ENCODE measurements around the gene SLC38A8. TPM values are rescaled to one million over a fixed set of nuclear protein-coding genes. Genes with fewer than 3 reads are reported as not detected.

The SLC38A8 gene
- total RNA-seq, 1 donor from 2014 or later, result not detected

DNA sequence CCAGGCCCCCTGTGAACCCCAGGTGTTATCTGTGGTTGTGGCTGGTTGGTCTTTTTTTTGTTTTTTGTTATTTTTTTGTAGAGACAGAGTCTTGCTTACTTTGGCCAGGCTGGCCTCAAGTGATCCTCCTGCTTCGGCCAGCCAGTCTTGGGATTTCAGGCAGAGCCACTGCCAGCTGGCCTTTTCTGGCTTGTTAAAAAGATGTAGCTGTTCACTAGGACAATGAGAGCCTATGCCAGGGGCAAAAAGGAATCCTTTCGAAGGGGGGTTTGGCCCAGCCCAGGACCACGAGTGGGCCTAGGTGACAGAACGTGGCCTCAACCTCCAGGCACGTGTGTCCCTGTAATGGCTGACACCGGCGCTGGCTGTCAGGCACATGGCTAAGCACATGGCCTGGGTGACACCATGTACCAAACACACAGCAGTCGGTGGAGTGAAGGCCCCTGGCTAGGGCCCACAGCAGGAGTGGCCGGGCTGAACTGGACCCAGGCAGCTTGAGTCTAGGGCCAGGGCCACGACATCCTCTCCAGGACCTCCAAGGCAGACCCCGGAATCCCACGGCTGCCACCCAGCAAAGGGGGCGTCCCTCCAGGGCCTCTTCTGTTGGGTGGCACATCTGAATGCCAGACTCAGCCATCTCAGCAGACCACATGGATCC lies 6.9 kb upstream of the SLC38A8 start:
- no peak for DNase-seq (ENCODE audit: low read depth in 2 of 2)

DNA sequence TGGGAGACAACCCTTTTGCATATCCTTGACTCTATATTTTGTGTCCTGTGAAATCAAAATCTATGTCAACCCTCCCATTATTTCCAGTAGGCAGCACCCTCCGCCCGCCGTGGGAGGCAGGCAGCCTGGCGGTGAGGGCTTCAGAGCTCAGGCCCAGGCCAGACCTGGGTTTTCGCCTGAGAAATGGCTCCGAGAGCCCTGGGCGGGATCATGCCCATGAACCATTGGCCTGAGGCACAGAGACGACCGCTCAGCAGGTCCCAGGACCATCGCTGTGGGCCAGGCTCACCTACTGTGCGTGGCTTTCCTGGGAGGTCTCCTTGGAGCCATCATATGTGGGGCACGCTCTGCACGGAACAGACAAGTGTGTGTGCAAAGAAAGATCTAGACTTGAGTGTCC lies 6.3 kb upstream of the SLC38A8 start:
- no peak for DNase-seq (ENCODE audit: low read depth in 2 of 2)

DNA sequence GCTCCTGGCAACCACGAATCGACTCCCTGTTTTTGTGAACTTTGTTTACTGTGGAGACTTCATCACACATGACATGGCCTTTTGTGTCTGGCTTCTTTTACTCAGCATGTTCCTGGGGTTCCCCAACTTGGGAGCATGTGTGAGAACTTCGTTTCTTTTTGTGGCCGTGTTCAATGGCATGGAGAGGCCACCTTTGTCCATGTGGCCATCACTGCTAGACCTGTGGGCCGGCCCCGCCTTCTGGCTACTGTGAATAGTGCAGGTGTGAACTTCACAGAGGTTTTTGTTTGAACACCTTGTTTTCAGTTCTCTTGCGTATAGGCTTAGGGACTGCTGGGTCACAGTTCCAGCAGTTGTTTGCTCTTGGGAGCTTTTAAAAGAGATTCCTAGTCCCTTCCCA lies 5.7 kb upstream of the SLC38A8 start:
- peak in 1 of 2 donors; percentile 5 for DNase-seq (ENCODE audit: low read depth in 2 of 2)

GRCh38 chr16:84047626-84048025 lies 5.0 kb upstream of the SLC38A8 start:
- DNase-seq (ENCODE audit: low read depth in 2 of 2), result no peak

- DNase-seq (ENCODE audit: low read depth in 2 of 2), result no peak
Observed at GRCh38 chr16:84047206-84047605, 4.6 kb upstream of the SLC38A8 start.

DNA sequence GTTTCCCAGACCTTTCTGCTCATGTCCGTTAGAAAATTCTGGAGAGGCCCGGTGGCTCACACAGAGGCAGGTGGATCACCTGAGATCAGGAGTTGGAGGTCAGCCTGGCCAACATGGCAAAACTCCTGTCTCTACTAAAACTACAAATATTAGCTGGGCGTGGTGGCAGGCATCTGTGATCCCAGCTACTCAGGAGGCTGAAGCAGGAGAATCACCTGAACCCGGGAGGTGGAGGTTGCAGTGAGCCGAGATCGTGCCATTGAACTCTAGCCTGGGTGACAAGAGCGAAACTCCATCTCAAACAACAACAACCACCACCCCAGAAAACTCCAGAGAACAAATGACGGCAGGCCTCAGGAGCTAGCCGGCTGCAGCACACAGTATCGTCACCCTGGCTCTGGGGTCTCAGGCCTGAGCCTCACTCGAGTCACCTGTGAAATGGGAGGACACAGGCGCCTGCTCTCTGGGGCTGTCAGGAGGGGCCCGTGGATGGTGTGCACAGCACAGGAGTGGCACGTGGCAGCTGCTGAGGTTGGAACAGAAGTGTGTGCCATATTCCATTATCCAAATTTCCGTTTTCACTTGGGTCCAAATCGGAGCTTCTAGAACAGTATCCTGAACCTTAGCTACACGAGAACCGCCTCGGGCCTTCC lies 3.3 kb upstream of the SLC38A8 start:
- no peak for DNase-seq (ENCODE audit: low read depth in 2 of 2)

GRCh38 chr16:84045001-84045817 lies 2.6 kb upstream of the SLC38A8 start:
- no peak for DNase-seq (ENCODE audit: low read depth in 2 of 2)

DNA sequence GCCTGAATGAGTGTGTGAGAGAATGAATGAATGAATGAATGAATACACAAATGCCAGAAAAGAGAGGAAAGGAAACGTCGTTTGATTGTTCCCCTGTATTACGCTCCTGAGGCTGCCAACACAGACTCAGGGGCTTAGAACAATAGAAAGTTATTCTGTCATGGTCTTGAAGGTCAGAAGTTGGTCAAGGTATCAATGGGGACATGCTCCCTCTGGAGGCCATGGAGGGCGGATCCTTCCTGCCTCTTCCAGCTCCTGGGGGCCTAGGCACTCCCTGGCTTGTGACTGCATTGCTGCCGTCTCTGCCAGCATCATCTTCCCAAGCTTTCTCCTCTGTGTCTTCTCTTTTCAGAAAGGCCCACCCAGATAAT lies 1.5 kb upstream of the SLC38A8 start:
- DNase-seq (ENCODE audit: low read depth in 2 of 2), result peak in 1 of 2 donors; percentile 50

- peak in 1 of 2 donors; percentile 33 for DNase-seq (ENCODE audit: low read depth in 2 of 2)
Observed at GRCh38 chr16:84043486-84044117, 1.0 kb upstream of the SLC38A8 start.

DNA sequence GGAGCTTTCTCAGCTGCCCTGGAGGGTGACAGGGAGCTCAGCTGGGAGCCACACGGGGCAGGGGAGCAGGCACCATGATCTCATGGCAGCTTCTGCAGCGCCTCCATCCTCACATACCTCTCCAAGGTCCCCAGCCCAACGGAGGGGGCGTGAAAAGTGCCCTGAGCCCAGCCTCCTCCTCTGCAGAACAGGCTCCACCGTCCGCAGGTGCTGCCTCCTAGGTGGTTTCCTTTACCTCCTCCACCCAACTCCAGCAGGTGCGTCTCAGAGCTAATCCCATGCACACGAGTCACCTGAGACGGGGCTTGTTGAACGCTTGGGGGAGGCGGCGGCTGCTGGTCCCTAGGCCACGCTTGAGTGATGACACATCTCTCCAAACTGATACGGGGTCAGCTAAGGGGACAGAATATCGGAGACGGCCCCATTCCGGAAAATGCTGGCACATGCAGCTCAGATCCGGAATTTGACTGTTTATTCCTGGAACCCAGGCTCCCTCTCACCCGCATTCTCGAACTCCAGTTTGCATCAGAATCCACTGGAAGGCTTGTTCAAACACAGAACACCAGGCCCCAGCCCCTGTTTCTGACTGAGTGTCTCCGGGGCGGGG lies 387 bp upstream of the SLC38A8 start:
- DNase-seq (ENCODE audit: low read depth in 2 of 2), result no peak

DNA sequence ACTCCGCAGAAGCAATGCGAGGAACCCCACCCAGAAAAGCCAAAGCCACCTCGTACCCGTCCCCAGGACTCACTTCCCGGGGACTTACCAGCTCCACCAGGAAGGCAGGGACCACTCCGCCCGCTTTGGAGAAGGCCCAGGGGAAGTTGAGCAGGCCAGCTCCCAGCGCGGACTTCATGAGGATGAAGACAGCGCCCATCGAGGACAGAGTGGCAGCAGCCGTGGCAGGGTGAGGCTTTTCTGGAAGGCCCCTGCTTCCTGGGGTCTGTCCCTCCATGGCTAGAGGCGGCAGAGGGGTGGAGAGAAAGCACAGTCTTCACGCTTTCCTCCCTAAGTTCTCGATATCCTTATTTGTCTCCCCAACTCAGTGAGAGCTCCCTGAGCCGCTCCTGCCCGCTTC lies 714 bp downstream of the SLC38A8 start:
- no peak for DNase-seq (ENCODE audit: low read depth in 2 of 2)

DNA sequence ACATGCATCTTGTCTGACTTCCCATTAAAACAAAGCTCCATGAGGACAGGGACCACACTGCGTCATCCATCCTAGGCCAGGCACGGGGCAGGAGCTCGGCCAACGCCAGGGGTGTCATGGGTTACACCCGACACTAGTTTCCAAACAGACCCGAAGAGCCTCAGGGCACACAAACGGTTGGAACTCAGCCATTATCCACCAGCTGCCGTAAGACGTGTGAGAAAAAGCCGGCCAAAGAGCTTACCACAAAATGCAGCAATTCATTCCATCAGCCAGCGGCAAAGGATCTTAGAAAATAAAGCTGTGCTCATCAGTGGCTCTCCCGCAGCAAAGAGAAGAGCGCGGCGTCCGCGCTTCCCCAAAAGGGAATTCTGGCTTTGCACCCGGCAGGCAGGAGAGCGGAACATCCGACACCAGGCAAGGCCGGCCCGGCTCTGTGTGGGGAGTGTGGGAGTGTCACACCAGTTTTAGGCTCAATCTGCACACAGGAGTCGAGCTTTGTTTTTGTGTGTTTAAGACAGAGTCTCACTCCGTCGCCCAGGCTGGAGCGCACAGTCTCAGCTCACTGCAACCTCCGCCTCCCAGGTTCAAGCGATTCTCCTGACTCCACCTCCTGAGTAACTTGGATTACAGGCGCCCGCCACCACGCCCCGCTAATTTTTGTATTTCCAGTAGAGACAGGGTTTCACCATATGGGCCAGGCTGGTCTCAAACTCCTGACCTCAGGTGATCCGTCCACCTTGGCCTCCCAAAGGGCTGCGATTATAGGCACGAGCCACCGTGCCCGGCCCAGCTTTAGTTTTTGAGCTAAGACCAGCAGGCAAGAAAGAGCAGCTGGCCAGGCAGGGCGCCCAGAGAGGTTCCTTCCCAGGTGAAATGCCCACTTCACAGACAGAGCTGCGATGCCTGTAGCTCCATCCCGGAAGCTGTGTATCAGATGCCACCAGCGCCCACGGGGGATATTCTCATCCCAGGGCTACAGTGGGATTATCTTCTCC lies 1.5 kb downstream of the SLC38A8 start:
- no peak for DNase-seq (ENCODE audit: low read depth in 2 of 2)

- DNase-seq (ENCODE audit: low read depth in 2 of 2), result no peak
Observed at GRCh38 chr16:84040226-84040822, 2.3 kb downstream of the SLC38A8 start.

DNA sequence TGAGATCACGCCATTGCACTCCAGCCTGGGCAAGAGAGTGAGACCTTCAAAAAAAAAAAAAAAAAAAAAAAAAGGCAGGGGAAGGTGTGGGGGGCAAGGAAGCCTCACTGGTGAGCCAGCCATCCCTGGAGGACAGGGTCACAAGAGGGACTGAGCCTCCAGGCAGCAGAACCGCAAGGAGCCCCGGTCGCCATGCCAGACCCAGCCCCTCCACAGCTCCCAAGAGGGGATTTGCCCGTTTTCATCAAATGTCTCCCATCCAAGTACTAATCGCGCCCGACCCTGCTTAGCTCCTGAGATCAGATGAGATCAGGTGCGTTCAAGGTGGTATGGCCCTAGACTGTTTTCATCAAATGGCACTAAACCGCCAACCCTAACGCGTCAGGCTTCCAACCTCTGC lies 2.9 kb downstream of the SLC38A8 start:
- no peak for DNase-seq (ENCODE audit: low read depth in 2 of 2)

GRCh38 chr16:84038469-84038868 lies 4.1 kb downstream of the SLC38A8 start:
- DNase-seq (ENCODE audit: low read depth in 2 of 2), result no peak

DNA sequence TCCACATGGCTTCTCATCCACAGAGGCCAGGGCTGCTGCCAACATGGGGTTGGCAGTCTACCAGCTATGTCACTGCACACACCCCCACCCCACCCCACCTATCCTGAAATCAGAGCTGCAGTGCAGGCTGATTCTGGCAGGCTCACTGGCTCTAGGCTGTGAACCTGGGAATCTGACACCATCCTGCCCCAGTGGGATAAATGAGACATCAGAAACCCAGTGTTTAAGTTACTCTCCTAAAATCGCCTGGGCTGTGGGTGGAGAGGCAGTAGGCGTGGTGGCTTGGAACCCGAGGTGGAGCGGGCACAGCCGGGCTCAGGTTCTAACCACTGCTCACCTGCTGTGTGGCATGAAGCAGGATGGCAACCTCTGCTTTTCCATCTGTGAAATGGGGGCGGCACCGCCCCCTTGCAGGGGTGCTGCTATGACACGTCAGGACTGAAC lies 5.6 kb downstream of the SLC38A8 start:
- DNase-seq (ENCODE audit: low read depth in 2 of 2), result no peak

DNA sequence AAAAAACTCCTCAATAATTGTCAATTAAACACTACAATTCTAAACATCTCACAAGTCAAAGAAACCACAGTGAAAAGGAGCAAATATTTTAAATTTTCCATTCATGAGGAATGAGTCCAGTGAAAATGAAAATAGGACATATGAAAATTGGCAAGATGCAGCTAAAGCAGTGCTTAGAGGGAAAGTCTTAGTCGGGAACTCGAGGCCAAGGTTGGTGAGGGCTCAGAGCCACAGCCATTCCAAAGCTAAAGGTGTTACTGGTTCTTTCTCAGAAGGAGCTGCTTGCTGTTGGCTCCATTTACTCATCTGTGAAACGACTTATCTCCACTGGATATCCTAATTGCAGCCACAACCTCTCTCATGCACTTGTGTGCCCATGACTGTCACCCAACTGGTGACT lies 6.5 kb downstream of the SLC38A8 start:
- DNase-seq (ENCODE audit: low read depth in 2 of 2), result no peak

GRCh38 chr16:84034516-84034915 lies 8.1 kb downstream of the SLC38A8 start:
- DNase-seq (ENCODE audit: low read depth in 2 of 2), result no peak

DNA sequence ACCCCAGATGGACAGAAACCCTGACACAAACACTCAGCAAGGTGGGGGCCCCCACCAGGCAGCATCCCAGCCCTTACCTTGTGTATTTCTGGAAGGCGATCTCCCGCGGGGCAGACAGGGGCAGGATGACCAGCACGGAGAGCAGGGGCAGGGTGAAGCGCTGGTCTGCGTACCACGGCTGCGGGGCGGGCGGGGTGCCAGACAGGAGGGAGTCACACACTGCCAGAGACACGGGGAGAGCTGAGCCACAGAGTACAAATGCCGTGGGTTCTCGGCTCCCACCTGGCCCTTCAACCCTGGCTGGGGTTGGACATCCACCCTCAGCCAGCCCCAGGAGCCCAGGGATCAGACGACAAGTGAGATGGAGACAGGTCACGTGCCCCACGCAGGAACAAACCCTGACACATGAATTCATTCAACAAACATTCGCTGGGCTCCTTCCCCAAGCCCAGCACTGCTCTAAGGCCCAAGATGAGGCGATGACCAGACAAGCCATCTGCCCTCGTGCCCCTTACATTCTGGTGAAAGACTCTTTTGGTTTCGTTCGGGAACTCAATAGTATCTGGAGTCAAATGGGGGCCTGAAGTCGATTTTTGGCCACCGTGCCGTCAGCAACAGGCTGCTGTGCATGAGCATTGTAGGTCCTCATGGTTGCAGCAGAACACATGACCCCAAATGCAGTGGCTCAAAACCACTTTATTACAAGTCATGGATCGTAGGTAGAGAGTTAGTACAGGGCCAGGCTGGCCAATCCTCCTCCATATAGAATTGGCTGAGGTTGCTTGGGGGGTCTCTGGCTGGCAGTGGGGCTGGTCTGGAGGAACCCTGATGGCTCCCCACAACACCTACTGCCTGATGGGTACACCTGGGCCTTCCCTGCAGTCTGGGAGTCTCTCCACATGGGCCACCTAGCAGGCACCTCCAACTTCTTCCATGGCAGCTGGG lies 9.1 kb downstream of the SLC38A8 start:
- DNase-seq (ENCODE audit: low read depth in 2 of 2), result no peak

Measured in lung microvascular endothelial cell (primary cell).